ENCODE results near the gene SPATA13.
"Not testable (repeated sequence)": the region's sequence is repeated elsewhere in the genome, so short reads cannot be mapped to it uniquely, and the experiment has no call there.

The SPATA13 gene
- 229 reads per million, percentile 93 among the genes with 10 or more reads in this experiment for total RNA-seq

GRCh38 chr13:24160458-24161009 lies at the start of gene SPATA13:
Gene SPATA13 (plus strand): TSS chr13:24160720. CDS start chr13:24222930, 62,210 bp downstream.
- peak; percentile 89 for DNase-seq

DNA sequence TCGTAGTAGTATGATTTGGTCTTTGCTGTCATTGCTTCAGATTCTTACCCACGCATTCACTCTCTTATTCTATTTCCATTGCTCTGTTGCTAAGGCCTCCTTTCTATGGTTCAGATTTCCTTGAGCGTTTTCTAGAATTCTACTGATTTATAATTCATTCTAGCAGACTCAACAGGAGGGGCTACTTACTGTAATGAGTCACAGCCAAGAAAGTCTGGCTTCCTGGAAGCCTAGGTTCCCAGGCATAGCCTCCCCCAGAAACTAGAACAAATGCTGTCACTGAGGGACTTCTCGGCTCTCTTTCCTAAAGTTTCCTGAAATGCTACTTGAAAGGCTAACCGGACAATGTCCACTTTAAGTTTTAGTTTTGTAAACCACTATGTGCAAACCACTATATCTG lies 47.7 kb upstream of the SPATA13 start:
- DNase-seq: no peak

DNA sequence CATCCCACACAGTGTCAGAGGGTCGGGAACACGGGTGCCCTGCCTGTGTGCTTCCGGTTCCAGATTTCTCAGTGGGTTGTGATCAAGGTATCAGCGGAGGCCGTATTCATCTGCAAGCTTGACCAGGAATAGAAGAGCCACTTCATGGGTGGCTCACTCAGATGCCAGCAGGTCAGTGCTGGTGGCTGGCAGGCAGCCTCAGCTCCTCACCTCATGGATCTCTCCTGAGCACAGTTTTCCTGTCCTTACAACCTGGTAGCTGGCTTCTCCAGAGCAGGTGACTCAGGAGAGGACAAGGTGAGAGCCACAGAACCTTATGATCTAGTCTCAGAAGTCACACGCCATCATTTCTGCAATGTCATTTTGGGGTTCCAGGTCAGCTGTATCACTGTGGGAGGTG lies 44.8 kb upstream of the SPATA13 start:
- no peak for DNase-seq

- DNase-seq: no peak
Observed at GRCh38 chr13:24116131-24116530, 44.4 kb upstream of the SPATA13 start.

- no peak for DNase-seq
Observed at GRCh38 chr13:24118576-24118975, 41.9 kb upstream of the SPATA13 start.

DNA sequence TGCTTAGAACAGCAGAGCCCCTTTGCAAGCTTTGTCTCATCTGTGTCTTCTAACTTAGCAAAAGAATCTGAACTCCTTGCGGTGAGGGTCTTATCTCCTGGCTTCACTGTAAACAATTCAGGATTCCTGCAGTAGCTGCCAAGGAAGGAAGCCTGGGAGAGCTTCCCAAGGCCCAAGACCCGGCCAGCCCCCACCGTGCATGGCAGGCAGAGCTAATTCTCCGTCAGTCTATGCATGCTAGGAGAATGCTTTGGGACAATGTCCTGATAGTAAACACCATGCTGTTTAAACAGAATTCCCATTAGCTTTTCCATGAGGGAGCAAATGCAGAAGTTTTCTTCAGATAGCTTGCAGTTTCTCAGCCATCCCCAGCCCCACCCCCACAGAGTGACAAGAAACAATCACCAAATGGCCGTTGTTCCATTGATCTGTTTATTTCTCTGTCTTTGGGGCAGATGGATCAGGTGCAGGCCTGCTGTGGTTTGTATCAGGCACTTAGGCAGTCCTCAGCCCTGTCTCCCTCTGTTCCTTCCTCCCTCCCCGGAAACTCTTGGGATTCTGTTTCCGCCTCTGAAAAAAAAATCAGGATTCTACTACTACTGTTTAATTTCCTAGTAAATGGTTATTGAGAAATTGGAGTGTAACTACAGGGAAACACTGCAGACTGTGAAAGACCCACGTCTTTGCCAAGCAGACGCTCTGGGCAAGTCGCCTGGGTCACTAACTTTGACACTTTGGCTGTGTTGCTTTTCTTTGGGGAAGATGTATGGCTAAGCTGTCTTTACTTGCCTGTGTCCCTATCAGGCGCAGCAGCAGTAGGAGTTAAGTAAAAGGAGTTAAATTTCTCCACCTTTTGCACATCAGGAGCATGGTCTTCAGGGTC lies 40.7 kb upstream of the SPATA13 start:
- no peak for DNase-seq

- not testable (repeated sequence) for DNase-seq
Observed at GRCh38 chr13:24122045-24122444, 38.5 kb upstream of the SPATA13 start.

GRCh38 chr13:24122569-24122968 lies 38.0 kb upstream of the SPATA13 start:
- DNase-seq: no peak

DNA sequence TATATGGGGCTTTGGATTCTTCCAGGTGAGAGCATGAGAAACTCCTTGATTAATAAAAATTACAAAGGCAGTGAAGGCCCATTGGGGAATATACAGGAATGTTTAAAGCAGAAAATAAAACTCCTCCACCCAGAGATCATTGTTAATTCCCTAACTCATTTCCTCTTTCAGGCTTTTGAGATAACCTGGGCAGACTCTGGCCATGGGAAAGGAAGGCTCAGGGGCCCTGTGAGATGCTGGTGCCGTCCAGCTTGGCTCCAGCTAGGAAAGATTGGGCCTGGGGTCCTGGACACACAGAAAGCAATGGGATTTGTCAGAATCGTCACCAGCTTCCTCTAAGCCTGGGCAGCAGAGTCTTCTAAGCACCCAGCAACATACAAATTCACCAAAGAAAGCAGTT lies 36.8 kb upstream of the SPATA13 start:
- DNase-seq: no peak

DNA sequence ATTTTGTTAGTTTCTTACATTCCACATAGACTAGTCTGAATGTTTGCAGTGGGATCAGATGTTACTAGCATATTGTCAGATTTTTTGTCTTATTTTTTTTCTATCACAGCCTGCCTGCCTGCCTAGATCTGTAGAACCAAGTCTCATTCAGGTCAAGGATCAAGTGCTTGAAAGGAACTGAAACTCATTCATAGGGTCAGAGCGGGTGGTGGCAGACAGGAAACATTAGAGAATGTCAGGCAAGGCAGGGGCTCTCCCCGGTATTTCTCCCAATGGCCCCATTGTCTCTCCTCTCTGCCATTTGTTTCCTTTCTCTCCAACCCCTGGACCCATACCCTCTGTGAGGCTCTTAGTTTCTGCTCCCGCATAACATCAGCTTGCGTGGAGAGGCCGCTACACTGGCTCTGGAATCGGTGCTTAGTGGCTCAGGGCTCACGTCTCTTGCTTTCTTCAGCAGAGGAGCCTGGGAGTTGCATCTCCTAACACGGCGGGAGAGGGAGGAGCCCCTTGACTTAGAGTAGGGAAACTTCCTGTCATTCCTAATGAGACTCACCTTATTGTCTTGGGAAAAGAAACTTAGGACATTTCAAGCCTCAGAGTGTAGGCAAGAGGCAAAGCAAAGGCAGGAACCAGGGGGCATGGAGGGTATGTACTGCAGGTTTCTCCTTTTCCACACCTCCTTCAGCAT lies 35.6 kb upstream of the SPATA13 start:
- DNase-seq: no peak

- DNase-seq: no peak
Observed at GRCh38 chr13:24127116-24127631, 33.3 kb upstream of the SPATA13 start.

DNA sequence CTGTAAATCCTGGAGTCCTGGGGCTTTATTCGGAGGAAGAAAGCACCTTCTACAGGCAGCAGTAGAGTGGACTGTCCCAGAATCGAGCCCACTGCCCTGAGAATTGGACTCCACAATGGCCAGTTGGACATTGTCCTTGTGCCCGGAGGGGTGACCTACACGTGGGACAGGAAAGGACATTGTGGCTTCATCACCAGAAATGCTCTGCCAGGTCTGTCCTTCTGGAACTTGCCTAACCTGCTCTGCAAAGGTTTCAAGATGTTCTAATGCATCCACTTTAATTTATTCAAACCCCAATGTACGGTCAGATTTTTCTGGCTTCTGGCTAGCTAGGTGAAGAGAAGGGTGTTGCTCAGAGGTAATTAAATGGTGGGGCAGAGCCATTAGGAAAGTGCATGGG lies 32.4 kb upstream of the SPATA13 start:
- no peak for DNase-seq

- no peak for DNase-seq
Observed at GRCh38 chr13:24128962-24129361, 31.6 kb upstream of the SPATA13 start.

- DNase-seq: no peak
Observed at GRCh38 chr13:24129914-24130774, 30.4 kb upstream of the SPATA13 start.

- DNase-seq: no peak
Observed at GRCh38 chr13:24131749-24132148, 28.8 kb upstream of the SPATA13 start.

- DNase-seq: no peak
Observed at GRCh38 chr13:24133021-24133795, 27.3 kb upstream of the SPATA13 start.

DNA sequence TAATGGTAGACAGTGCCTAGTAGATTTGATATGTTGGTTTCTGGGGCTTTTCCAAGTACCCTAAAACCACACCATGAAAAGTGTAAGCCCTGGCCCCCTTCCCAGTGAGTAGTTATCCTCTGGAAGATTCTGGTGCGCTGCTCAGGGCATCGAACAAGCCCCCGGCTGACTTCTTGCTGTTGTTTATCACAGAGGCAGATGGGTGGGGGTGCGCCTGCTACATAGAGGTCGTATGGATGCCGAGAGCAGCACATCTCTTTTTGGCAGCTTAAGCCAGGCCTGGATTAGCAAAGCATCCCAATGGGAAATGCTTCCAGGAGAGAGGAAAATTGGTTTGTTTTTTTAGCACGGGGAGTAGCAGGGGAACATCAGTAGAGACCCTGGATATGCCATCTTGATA lies 26.3 kb upstream of the SPATA13 start:
- DNase-seq: no peak

DNA sequence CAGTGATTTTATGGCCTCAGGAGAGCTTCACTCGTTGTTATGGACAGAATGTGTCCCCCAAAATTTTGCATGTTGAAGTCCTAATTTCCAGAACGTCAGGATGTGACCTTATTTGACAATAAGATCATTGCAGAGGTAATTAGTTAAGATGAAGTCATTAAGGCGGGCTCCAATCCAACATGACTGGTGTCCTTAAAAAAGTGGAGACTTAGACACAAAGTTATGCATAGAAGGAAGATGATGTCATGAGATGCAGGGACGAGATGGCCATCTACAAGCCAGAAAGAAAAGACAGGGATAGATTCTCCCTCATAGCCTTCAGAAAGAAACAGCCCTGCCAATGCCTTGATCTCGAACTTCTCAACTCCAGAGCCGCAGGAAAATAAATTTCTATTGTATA lies 25.8 kb upstream of the SPATA13 start:
- no peak for DNase-seq

DNA sequence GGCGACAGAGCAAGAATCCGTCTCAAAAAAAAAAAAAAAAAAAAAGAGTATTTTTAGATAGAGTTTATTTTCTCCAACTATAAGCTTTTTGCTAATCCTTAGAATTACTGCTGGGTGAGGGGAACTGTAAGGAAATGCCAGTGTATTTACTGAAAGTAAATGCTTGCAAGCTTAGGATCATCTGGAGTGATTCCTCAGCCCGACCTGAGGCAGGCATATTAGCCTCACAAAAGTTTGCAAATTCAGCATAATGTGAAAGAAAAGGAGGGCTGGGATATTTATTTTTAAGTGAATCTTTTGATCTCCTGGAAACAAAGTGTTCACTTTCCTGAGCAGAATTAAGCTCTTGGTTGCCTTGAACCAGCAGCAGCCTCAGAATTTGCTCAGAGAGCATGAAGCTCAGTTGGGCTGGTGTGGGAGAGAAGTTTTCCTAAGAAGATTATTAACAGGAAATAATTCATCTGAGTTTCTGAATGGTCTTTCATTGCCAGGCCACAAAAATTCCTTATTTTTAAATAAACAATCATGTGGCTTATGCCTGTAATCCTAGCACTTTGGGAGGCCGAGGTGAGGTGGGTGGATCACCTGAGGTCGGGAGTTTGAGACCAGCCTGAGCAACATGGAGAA lies 24.7 kb upstream of the SPATA13 start:
- no peak for DNase-seq

DNA sequence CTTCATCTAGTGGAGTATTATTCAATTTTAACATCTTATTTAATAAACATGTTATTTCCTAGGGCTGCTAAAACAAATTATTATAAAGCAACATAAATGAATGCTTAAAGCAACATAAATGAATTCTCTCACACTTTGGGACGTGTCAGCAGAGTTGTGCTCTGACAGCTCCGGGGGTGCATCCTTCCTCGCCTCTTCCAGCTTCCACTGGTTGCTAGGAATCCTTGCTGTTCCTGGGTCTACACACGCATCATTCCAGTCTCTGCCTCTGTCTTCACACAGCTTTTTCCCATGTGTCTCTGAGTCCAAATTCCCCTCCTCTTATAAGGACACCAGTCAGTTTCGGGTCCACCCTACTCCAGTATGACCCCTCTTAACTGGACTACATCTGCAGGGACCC lies 21.6 kb upstream of the SPATA13 start:
- no peak for DNase-seq

GRCh38 chr13:24141333-24141910 lies 19.1 kb upstream of the SPATA13 start:
- DNase-seq: no peak
